Measurements from ENCODE around the gene SGPP2. TPM values are rescaled to one million over a fixed set of nuclear protein-coding genes. Genes with fewer than 3 reads are reported as not detected.
"Not testable (repeated sequence)": the region's sequence is repeated elsewhere in the genome, so short reads cannot be mapped to it uniquely, and the experiment has no call there.

Gene SGPP2
- total and polyA plus RNA-seq, 2 of the 4 experiments (the other 2 are of a cell fraction) = not detected

DNA sequence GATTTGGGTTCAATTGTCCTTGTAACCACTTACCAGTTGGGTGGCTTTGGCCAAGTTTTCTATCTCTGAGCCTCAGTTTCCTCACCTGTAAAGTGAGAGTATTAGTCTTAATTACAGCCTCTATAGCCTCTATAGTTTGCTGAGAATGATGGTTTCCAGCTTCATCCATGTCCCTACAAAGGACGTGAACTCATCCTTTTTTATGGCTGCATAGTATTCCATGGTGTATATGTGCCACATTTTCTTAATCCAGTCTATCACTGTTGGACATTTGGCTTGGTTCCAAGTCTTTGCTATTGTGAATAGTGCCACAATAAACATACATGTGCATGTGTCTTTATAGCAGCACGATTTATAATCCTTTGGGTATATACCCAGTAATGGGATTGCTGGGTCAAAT, 12.0 kb upstream of the SGPP2 start:
- H2AK5ac ChIP-seq (ENCODE audit: low read depth, low read length); H3K9me1 ChIP-seq (ENCODE audit: insufficient read depth, low read length); H2AFZ ChIP-seq (replicated peaks; ENCODE audit: low read length, poor library complexity); DNase-seq; H3K4me3 ChIP-seq (ENCODE audit: insufficient read depth, low read depth, low read length); H3K23ac ChIP-seq (ENCODE audit: low read depth, low read length); H3K36me3 ChIP-seq (ENCODE audit: control insufficient read depth, insufficient read depth, low read length); H3K14ac ChIP-seq (replicated peaks; ENCODE audit: low read depth, low read length); H3K9ac ChIP-seq (ENCODE audit: low read depth, low read length); H2BK120ac ChIP-seq (ENCODE audit: low read depth, low read length); H4K5ac ChIP-seq (ENCODE audit: low read depth, low read length); H3K27me3 ChIP-seq (ENCODE audit: control insufficient read depth, insufficient read depth, low read length); H3K79me1 ChIP-seq (ENCODE audit: low read depth in 1 of 2, low read length in 2 of 2); CTCF ChIA-PET; H3K18ac ChIP-seq (ENCODE audit: low read depth, low read length); H2AK9ac ChIP-seq (replicated peaks; ENCODE audit: low read depth, low read length, poor library complexity); BruUV-seq (replicated peaks); POLR2A ChIA-PET (ENCODE audit: unreplicated experiment); H3K4me1 ChIP-seq (ENCODE audit: control insufficient read depth, insufficient read depth, low read length); H3K56ac ChIP-seq (ENCODE audit: extremely low read depth, insufficient read depth, low read length); H3K27ac ChIP-seq (ENCODE audit: insufficient read depth, low read length); H3K9me3 ChIP-seq (ENCODE audit: control insufficient read depth, insufficient read depth, low read length); in situ Hi-C loops (cut with MboI; ENCODE audit: low sequenced_read_pairs); H4K8ac ChIP-seq (ENCODE audit: low read depth in 2 of 2, low read length in 2 of 2); H4K20me1 ChIP-seq (ENCODE audit: insufficient read depth, low read length); H3K4ac ChIP-seq (ENCODE audit: low read depth, low read length); ATAC-seq (ENCODE audit: low read depth); H2BK20ac ChIP-seq (ENCODE audit: low read depth, low read length); intact Hi-C loops (cut with micrococcal nuclease); dilution Hi-C loops (cut with HindIII; ENCODE audit: low sequenced_read_pairs, unreplicated experiment); H2BK5ac ChIP-seq (ENCODE audit: low read depth, low read length, poor library complexity, severe bottlenecking); H2BK15ac ChIP-seq (ENCODE audit: low read depth, low read length); H4K91ac ChIP-seq (ENCODE audit: insufficient read depth, low read depth, low read length); H3K4me2 ChIP-seq (ENCODE audit: low read depth, low read length): not testable (repeated sequence)
- no CpG with 5 or more reads among the region's 2 CpGs for WGBS, 2 experiments (ENCODE audit: extremely low coverage in 2 of 2, insufficient read length in 1 of 2)

All from IMR-90 (cell line).